Activated T-cell treated with anti-CD3 and anti-CD28 coated beads for 1 hour (primary cell): Measurements from ENCODE around the gene SLC22A1.

ENCODE experiments used
- DNase-seq: peaks from one replicate; pipeline ENCODE4 v3.0.0-alpha.2; 2020; ENCODE audit warnings: low read depth

Gene SLC22A1

GRCh38 chr6:160173806-160174527 is 52.4 kb downstream of the SLC22A1 start:
- no peak for DNase-seq

DNA sequence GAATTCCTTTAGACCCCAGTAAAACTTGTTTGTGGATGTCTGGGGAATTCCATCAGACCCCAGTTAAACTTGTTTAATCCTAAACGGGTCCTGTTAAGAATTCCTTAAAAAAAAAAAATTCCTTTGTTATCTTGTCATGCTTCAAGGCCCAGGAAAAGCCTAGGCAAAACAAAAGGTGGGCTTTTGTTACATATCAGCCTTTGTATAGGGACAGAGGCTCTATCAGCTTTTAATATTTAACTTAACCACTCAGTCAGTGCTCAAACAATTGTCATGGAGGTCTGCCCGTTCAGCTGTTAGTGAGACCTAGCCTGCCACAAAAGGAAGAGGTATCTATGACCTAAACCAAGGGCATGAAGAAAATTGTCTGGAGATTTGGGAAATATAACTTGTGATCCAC is 53.1 kb downstream of the SLC22A1 start:
- no peak for DNase-seq

DNA sequence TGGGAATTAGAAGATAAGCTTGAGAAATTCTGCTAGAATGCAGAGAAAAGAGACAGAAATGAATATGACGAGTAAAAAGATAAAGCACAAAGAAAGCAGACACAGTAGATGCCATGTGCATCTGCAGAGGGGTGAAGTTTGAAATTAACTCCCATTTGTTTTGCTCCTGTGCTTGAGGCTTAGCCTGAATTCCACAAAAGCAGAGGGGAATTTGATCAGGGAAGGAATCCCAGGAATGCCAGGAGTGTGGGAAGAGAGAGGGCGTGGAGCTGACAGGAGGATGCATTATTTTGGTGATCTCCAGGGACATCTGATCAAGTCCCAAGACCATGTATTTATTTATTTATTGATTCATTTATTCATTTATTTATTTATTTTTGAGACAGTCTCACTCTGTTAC is 55.6 kb downstream of the SLC22A1 start:
- no peak for DNase-seq

- no peak for DNase-seq
These were observed 56.7 kb downstream of the SLC22A1 start for GRCh38 chr6:160178271-160178670.

DNA sequence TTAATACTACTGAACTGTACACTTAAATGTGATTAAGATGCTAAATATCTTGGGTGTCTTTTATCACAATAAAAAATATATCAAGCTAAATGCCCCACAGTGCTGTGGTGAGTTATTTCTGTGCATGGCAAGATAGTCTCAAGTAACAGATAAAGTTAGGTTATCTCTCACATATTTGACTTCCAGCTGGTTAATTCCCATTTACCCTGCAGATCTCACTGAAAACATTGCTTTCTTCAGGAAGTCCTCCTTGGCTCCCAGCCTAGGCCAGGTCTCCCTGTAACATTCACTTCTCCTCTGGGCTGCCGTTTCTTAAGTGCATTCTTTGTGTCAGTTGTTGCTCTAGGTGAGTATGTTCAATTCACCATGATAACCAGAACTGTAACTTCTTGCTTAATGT is 59.1 kb downstream of the SLC22A1 start:
- no peak for DNase-seq

DNA sequence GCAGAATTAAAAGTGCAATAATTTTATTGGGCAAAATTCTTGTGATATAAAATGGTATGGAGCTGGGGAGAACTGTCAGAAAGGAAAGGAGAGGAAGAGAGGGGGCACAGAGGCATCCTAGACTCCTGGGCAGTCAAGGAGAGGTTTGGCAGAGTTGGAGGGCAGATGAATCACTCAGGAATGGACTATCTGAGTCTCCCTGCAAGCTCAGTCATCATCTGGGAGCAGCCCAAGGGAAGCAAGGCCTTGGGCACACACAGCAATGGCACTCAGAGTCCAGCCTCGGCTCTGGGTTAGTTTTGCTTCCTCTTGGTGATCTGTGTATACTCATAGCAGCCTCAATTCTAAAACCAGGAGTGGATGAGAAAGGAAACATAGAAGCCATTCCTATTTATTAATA is 67.2 kb downstream of the SLC22A1 start:
- DNase-seq = no peak

- no peak for DNase-seq
These were observed 68.5 kb downstream of the SLC22A1 start for GRCh38 chr6:160190081-160190480.

DNA sequence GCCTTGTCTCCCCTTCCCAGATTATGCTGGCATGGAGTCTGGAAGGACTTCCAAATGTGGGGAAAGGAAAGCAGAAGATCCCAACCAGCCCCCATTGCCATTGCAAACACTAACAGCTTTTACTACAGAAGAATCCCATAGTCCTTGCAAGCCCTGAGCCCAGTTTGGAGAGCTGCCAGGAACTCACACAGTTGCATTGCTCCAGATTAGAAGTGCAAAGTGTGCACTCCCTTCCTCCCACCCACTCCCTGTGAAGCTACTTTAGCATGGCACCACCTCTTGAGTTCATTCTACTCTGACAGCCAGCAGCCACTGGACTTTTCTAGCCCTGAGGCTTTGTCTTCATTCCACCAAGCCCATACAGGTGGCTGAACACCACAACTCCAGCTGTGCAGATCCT is 69.4 kb downstream of the SLC22A1 start:
- no peak for DNase-seq

DNA sequence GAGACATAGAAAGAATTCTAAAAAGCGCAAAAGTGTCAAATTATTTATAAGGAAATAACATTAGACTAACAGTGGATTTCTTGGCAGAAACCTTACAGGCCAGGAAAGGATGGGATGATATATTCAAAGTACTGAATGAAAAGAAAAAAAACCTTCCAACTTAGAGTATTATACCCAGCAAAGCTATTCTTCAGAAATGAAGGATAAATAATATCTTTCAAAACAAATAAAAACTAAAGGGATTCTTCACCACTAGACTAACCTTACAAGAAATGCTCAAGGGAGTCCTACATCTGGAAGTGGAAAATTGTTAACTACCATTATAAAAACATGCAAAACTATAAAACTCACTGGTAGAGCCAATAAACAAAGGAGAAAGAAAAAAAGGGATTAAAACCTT is 71.2 kb downstream of the SLC22A1 start:
- DNase-seq = no peak

- DNase-seq = no peak
These were observed 73.2 kb downstream of the SLC22A1 start for GRCh38 chr6:160194808-160195207.

DNA sequence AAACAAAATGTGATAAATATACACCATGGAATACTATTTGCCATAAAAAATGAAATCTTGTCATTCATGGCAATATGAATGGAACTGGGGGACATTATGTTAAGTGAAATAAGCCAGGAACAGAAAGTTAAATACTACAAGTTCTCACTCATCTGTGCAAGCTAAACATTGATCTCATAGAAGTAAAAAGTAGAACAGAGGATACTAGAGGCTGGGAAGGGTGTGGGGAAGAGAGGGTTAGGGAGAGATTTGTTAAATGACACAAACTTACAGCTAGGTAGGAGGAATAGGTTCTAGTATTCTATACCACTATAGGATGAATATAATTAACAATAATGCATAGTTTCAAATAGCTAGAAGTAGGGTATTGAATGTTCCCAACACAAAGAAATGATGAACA is 76.0 kb downstream of the SLC22A1 start:
- DNase-seq = no peak

DNA sequence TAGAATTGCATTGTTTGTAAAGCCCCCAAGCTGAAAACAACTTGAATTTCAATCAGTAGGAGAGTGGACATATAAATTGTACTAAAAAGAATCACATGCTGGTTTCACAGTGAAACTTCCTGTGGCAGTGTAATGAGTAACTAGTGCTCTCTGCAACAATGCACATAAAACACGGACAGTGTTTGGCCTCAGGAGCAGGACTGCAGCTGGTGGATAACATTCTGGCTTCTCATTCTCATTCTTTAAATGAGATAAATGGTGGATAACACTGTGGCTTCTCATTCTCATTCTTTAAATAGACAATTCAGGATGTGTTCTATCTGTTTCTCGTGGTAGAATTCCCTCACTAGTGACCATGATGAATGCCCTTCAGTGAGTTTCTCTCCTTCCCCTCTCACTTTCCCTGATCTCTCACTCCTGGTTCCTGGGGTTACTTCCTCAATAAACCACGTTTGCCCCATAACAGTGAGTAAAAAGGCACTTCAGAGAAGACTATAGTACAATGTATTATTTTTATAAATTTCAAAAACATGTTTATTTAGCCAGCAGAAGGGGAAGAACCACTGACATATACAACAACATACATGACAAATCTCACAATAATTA is 77.1 kb downstream of the SLC22A1 start:
- no peak for DNase-seq

GRCh38 chr6:160201061-160201460 is 79.4 kb downstream of the SLC22A1 start:
- no peak for DNase-seq

DNA sequence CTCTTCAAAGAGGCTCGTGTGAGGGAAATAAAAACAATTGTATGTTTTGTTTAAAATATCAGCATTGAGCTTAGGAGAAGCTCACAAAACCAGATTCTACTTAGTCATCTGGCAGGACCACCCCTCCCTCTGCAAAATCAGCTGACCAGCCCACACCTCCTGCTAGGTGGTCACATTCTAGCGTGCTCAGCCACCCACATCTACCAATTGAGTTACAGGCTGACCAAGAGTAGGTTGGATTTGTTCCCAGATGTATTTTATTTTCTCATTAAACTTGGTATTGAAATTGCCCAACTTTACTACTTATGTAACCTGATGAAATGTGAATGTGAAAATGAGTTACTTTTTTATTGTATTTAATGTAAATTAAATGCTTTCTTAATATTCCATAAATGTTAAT is 80.8 kb downstream of the SLC22A1 start:
- DNase-seq = no peak

GRCh38 chr6:160203076-160203475 is 81.5 kb downstream of the SLC22A1 start:
- DNase-seq = no peak

DNA sequence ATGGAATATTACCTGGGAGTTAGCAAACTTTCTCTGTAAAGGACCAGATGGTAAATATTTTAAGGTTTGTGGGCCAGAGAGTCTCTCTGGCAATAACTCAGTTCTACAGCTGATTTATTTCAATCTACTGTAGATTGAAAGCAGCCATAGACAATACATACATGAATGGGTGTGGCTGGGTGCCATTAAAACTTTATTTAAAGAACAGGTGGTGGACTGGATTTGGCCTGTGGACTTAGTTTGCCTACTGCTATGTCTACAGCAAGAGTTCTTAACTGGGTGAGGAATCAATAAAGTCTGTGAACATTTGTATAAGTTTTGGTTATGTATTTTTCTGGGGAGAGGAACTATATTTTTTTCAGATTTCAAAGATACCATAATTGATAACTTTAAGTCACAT is 81.9 kb downstream of the SLC22A1 start:
- DNase-seq = no peak

- no peak for DNase-seq
These were observed 82.3 kb downstream of the SLC22A1 start for GRCh38 chr6:160203953-160204352.

GRCh38 chr6:160204710-160205109 is 83.1 kb downstream of the SLC22A1 start:
- no peak for DNase-seq

- DNase-seq = no peak
These were observed 86.0 kb downstream of the SLC22A1 start for GRCh38 chr6:160207618-160208017.
